Naive B cell (primary cell): ENCODE measurements around the gene C4BPB. TPM values are rescaled to one million over a fixed set of nuclear protein-coding genes. Genes with fewer than 3 reads are reported as not detected.
A peak's percentile ranks its signal among the peaks of the same experiment; 100 is the strongest.

Experiments used
- ATAC-seq, 2 donors: fragments of 150-1000 bp; cut with Tn5 transposase; 2 replicates each; pipeline ENCODE4 v1.10.0; 2021; ENCODE audit warnings: low read depth in 2 of 2, mild to moderate bottlenecking in 2 of 2, moderate library complexity in 2 of 2
- DNase-seq: peaks from one replicate; pipeline ENCODE4 v3.0.0; 2022
- H3K27ac Mint-ChIP-seq, 6 donors: one replicate each; pipeline ENCODE4 v1.8.0; 2020 to 2022; ENCODE audit warnings: mild to moderate bottlenecking in 6 of 6, mixed read lengths in 6 of 6, moderate library complexity in 5 of 6, inconsistent platforms in 2 of 6
- H3K27me3 Mint-ChIP-seq, 3 donors: one replicate each; pipeline ENCODE4 v1.8.0; 2021 to 2022; ENCODE audit warnings: mixed read lengths in 3 of 3, mild to moderate bottlenecking in 1 of 3
- H3K36me3 Mint-ChIP-seq, 2 donors: one replicate each; pipeline ENCODE4 v1.8.0; 2020 to 2022; ENCODE audit warnings: mixed read lengths in 2 of 2, inconsistent platforms in 1 of 2, mild to moderate bottlenecking in 1 of 2
- H3K4me1 Mint-ChIP-seq, 3 donors: one replicate each; pipeline ENCODE4 v1.8.0; 2020 to 2022; ENCODE audit warnings: mixed read lengths in 3 of 3, inconsistent platforms in 1 of 3, mild to moderate bottlenecking in 1 of 3, moderate library complexity in 1 of 3
- H3K4me3 Mint-ChIP-seq, 8 donors: one replicate each; pipeline ENCODE4 v1.8.0; 2020 to 2022; ENCODE audit warnings: mild to moderate bottlenecking in 8 of 8, mixed read lengths in 8 of 8, moderate library complexity in 8 of 8, inconsistent platforms in 2 of 8
- H3K9me3 Mint-ChIP-seq, 7 donors: one replicate each; pipeline ENCODE4 v1.8.0; 2020 to 2022; ENCODE audit warnings: mixed read lengths in 7 of 7, mild to moderate bottlenecking in 5 of 7, inconsistent platforms in 2 of 7, moderate library complexity in 1 of 7
- polyA plus RNA-seq, 6 donors: library from polyadenylated mRNA; unstranded; fragments of 300-500 nt; fragmentation: Illumina TruSeq; gene quantifications; one replicate each; pipeline ENCODE4 v1.2.3, GENCODE V29; 2021; ENCODE audit warnings: low read depth in 6 of 6

Gene C4BPB
- polyA plus RNA-seq, 6 donors from 2014 or later = 0.23 TPM; not detected in 5

- Mint-ChIP-seq H3K27ac (no peak overlapping the region), H3K9me3 (no peaks in the 10 kb centered on the region), H3K4me3 (no peak overlapping the region), H3K27me3 (peaks cover 0 to 10% (median 0%) of the 10 kb centered on the region in 3 donors), H3K4me1 (peaks cover 0 to 12% (median 11%) of the 10 kb centered on the region in 3 donors), H3K36me3 (peaks cover 0 to 4% of the 10 kb centered on the region in 2 donors)
- no peak for ATAC-seq
- no peak for DNase-seq
Measured at GRCh38 chr1:207081088-207081487, 7.6 kb upstream of the C4BPB start.

GRCh38 chr1:207081806-207082205, 6.9 kb upstream of the C4BPB start:
- DNase-seq = no peak
- H3K4me1 Mint-ChIP-seq = peaks cover 0 to 12% (median 11%) of the 10 kb centered on the region in 3 donors
- no peak overlapping the region for H3K27ac Mint-ChIP-seq
- no peaks in the 10 kb centered on the region for H3K9me3 Mint-ChIP-seq
- no peak overlapping the region for H3K4me3 Mint-ChIP-seq
- no peak for ATAC-seq
- peaks cover 0 to 4% of the 10 kb centered on the region in 2 donors for H3K36me3 Mint-ChIP-seq
- H3K27me3 Mint-ChIP-seq = peaks cover 0 to 10% (median 0%) of the 10 kb centered on the region in 3 donors

- Mint-ChIP-seq H3K9me3 (no peaks in the 10 kb centered on the region), H3K4me3 (no peak overlapping the region), H3K36me3 (peaks cover 0 to 4% of the 10 kb centered on the region in 2 donors), H3K4me1 (peaks cover 1 to 20% (median 19%) of the 10 kb centered on the region in 3 donors), H3K27me3 (peaks cover 0 to 10% (median 0%) of the 10 kb centered on the region in 3 donors), H3K27ac (no peak overlapping the region)
- ATAC-seq (no peak), DNase-seq (no peak)
Measured at GRCh38 chr1:207084232-207084631, 4.4 kb upstream of the C4BPB start.

GRCh38 chr1:207084701-207085180, 3.9 kb upstream of the C4BPB start:
- ATAC-seq (peak; percentile 76 to 80), DNase-seq (peak; percentile 61)
- H3K9me3 Mint-ChIP-seq = no peaks in the 10 kb centered on the region
- no peak overlapping the region for H3K4me3 Mint-ChIP-seq
- peaks cover 0 to 10% (median 0%) of the 10 kb centered on the region in 3 donors for H3K27me3 Mint-ChIP-seq
- peaks cover 0 to 4% of the 10 kb centered on the region in 2 donors for H3K36me3 Mint-ChIP-seq
- H3K4me1 Mint-ChIP-seq = peaks cover 6 to 25% (median 24%) of the 10 kb centered on the region in 3 donors
- H3K27ac Mint-ChIP-seq = peak overlapping the region in 3 of 6 donors; percentile 43 to 74 (median 68)

GRCh38 chr1:207085887-207086286, 2.8 kb upstream of the C4BPB start:
- H3K27me3 Mint-ChIP-seq = peaks cover 0 to 10% (median 0%) of the 10 kb centered on the region in 3 donors
- ATAC-seq (no peak), DNase-seq (no peak)
- no peaks in the 10 kb centered on the region for H3K9me3 Mint-ChIP-seq
- peaks cover 0 to 4% of the 10 kb centered on the region in 2 donors for H3K36me3 Mint-ChIP-seq
- H3K4me3 Mint-ChIP-seq = peak overlapping the region in 2 of 8 donors; percentile 22 to 35
- peak overlapping the region in 1 of 6 donors; percentile 14 for H3K27ac Mint-ChIP-seq
- H3K4me1 Mint-ChIP-seq = peaks cover 6 to 29% (median 27%) of the 10 kb centered on the region in 3 donors

GRCh38 chr1:207088161-207088560, 499 bp upstream of the C4BPB start:
- H3K27me3 Mint-ChIP-seq = peaks cover 0 to 10% (median 0%) of the 10 kb centered on the region in 3 donors

GRCh38 chr1:207089627-207090355, 1.1 kb downstream of the C4BPB start:
- H3K27ac Mint-ChIP-seq = peak overlapping the region in 5 of 6 donors; percentile 60 to 95 (median 78)
- H3K36me3 Mint-ChIP-seq = no peaks in the 10 kb centered on the region
- peaks cover 0 to under 1% (median 0%) of the 10 kb centered on the region in 3 donors for H3K27me3 Mint-ChIP-seq
- DNase-seq (peak; percentile 6), ATAC-seq (peak in 1 of 2 donors; percentile 49)
- H3K4me3 Mint-ChIP-seq = peak overlapping the region; percentile 60 to 89 (median 82)
- H3K4me1 Mint-ChIP-seq = peaks cover 6 to 24% (median 24%) of the 10 kb centered on the region in 3 donors
- H3K9me3 Mint-ChIP-seq = no peaks in the 10 kb centered on the region

More at GRCh38 chr1:207088161-207088560, 499 bp upstream of the C4BPB start:
- Mint-ChIP-seq H3K9me3 (no peaks in the 10 kb centered on the region), H3K4me1 (peaks cover 6 to 29% (median 29%) of the 10 kb centered on the region in 3 donors), H3K36me3 (no peaks in the 10 kb centered on the region), H3K27ac (no peak overlapping the region), H3K4me3 (peak overlapping the region in 1 of 8 donors; percentile 13)
- DNase-seq (no peak), ATAC-seq (no peak)

GRCh38 chr1:207091200-207091908, 2.7 kb downstream of the C4BPB start:
- no peak overlapping the region for H3K4me3 Mint-ChIP-seq
- no peaks in the 10 kb centered on the region for H3K9me3 Mint-ChIP-seq
- H3K36me3 Mint-ChIP-seq = no peaks in the 10 kb centered on the region

GRCh38 chr1:207093944-207094343, 5.3 kb downstream of the C4BPB start:
- no peak for ATAC-seq
- Mint-ChIP-seq H3K36me3 (no peaks in the 10 kb centered on the region), H3K9me3 (no peaks in the 10 kb centered on the region), H3K27me3 (peaks cover 0 to 13% (median 0%) of the 10 kb centered on the region in 3 donors), H3K4me3 (no peak overlapping the region), H3K27ac (no peak overlapping the region), H3K4me1 (peaks cover 6 to 12% (median 12%) of the 10 kb centered on the region in 3 donors)
- no peak for DNase-seq

More at GRCh38 chr1:207091200-207091908, 2.7 kb downstream of the C4BPB start:
- Mint-ChIP-seq H3K27ac (peak overlapping the region in 1 of 6 donors; percentile 57), H3K4me1 (peaks cover 6 to 18% (median 17%) of the 10 kb centered on the region in 3 donors), H3K27me3 (peaks cover 0 to 13% (median 0%) of the 10 kb centered on the region in 3 donors)
- ATAC-seq = no peak
- DNase-seq = no peak

- peaks cover 0 to 2% (median 0%) of the 10 kb centered on the region in 7 donors for H3K9me3 Mint-ChIP-seq
- peak overlapping the region in 1 of 6 donors; percentile 7 for H3K27ac Mint-ChIP-seq
- H3K27me3 Mint-ChIP-seq = peaks cover 12 to 29% (median 13%) of the 10 kb centered on the region in 3 donors
- DNase-seq = no peak
- no peak overlapping the region for H3K4me3 Mint-ChIP-seq
- no peak for ATAC-seq
- no peaks in the 10 kb centered on the region for H3K4me1 Mint-ChIP-seq
- no peaks in the 10 kb centered on the region for H3K36me3 Mint-ChIP-seq
Measured at GRCh38 chr1:207097871-207098324, 9.2 kb downstream of the C4BPB start.

GRCh38 chr1:207101720-207102119, 13.1 kb downstream of the C4BPB start:
- ATAC-seq = no peak
- no peaks in the 10 kb centered on the region for H3K4me1 Mint-ChIP-seq
- H3K27me3 Mint-ChIP-seq = peaks cover 14 to 20% (median 18%) of the 10 kb centered on the region in 3 donors
- H3K27ac Mint-ChIP-seq = no peak overlapping the region
- peaks cover 0 to 2% (median 0%) of the 10 kb centered on the region in 7 donors for H3K9me3 Mint-ChIP-seq
- no peak overlapping the region for H3K4me3 Mint-ChIP-seq
- H3K36me3 Mint-ChIP-seq = no peaks in the 10 kb centered on the region
- DNase-seq = no peak

GRCh38 chr1:207102146-207102545, 13.5 kb downstream of the C4BPB start:
- peaks cover 14 to 22% (median 20%) of the 10 kb centered on the region in 3 donors for H3K27me3 Mint-ChIP-seq

GRCh38 chr1:207102659-207103058, 14.0 kb downstream of the C4BPB start:
- no peak for DNase-seq
- Mint-ChIP-seq H3K9me3 (peaks cover 0 to 2% (median 0%) of the 10 kb centered on the region in 7 donors), H3K4me3 (no peak overlapping the region), H3K4me1 (no peaks in the 10 kb centered on the region), H3K27ac (no peak overlapping the region), H3K27me3 (peaks cover 16 to 22% (median 22%) of the 10 kb centered on the region in 3 donors), H3K36me3 (no peaks in the 10 kb centered on the region)
- no peak for ATAC-seq

More at GRCh38 chr1:207102146-207102545, 13.5 kb downstream of the C4BPB start:
- Mint-ChIP-seq H3K9me3 (peaks cover 0 to 2% (median 0%) of the 10 kb centered on the region in 7 donors), H3K4me3 (no peak overlapping the region), H3K27ac (no peak overlapping the region), H3K36me3 (no peaks in the 10 kb centered on the region), H3K4me1 (no peaks in the 10 kb centered on the region)
- DNase-seq = no peak
- no peak for ATAC-seq
